Activated T-helper 1 cell treated with anti-CD3 and anti-CD28 coated beads, Interleukin-12 subunit alpha, Interleukin-12 subunit beta, Interleukin-2, Interleukin-4 antibody, amounts not matched to agents 30 ng/mL and 10 ng/mL and 1 ng/mL, durations not matched to agents 14 hours and 24 hours and 36 hours (primary cell): ENCODE results near the gene GDI2. TPM values are rescaled to one million over a fixed set of nuclear protein-coding genes. Genes with fewer than 3 reads are reported as not detected.
A peak's percentile ranks its signal among the peaks of the same experiment; 100 is the strongest.
"Not testable (repeated sequence)": the region's sequence is repeated elsewhere in the genome, so short reads cannot be mapped to it uniquely, and the experiment has no call there.

Experiments used
- DNase-seq: peaks from one replicate; pipeline ENCODE4 v3.0.0; 2021; ENCODE audit warnings: low spot score
- H3K27ac Mint-ChIP-seq: one replicate; pipeline ENCODE4 v1.8.0; 2021; ENCODE audit warnings: mild to moderate bottlenecking, mixed read lengths
- H3K27me3 Mint-ChIP-seq: one replicate; pipeline ENCODE4 v1.8.0; 2022; ENCODE audit warnings: mild to moderate bottlenecking, moderate library complexity, mixed read lengths; ENCODE audit not compliant: insufficient read depth
- H3K36me3 Mint-ChIP-seq: one replicate; pipeline ENCODE4 v1.8.0; 2021; ENCODE audit warnings: low read depth, mixed read lengths
- H3K4me1 Mint-ChIP-seq: one replicate; pipeline ENCODE4 v1.8.0; 2021; ENCODE audit warnings: low read depth, mixed read lengths
- H3K4me3 Mint-ChIP-seq: one replicate; pipeline ENCODE4 v1.8.0; 2021; ENCODE audit warnings: mild to moderate bottlenecking, moderate library complexity, mixed read lengths
- H3K9me3 Mint-ChIP-seq: one replicate; pipeline ENCODE4 v1.8.0; 2021; ENCODE audit warnings: mixed read lengths
- intact Hi-C: fragments of 100-400 bp; cut with micrococcal nuclease; formaldehyde crosslinking; loops from one replicate; pipeline ENCODE4 v1.15.1; 2024
- total RNA-seq: library from RNA; stranded (reverse); gene quantifications from 2 replicates; pipeline ENCODE4 v1.2.3, GENCODE V29; 2022

The GDI2 gene
- total RNA-seq, result 288 and 290 TPM in 2 replicates

DNA sequence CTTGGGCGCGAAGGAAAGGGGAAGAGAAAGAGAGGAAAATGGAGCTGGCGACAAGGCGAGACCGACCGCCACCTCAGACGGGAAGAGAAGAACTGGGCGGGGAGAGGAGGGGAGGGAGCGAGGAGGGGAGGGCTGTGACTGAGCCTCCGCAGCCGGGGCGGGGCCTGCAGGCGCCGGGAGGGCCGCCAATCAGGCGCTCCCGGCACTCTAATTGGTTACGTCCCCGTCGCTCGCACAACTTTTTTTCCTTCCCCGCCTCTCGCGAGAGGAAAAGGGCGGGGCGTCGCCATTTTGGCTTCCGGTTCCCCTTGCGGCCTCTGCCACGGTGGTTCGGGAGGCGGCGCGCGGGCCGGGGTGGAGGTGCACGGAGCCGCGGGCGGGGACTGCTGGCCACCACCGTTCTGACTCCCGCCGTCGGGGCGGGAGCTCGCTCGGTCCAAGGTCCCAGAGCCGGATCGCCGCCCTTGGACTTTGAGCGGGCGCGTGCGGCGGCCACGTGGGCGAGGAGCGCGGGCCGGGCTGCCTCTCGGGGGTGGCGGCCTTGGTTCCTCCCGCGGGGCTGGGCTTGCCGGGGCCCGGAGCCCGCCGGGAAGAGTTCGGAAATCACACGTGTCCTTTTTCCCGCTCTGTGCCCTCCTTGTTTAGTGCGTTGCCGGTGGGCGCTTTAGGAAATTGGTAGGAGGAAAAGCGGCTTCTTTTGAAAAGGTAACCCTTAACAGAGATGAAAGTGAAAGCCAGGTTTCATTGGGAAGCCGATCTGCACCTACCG, at the start of gene GDI2:
Gene GDI2, minus strand, starts transcription at position 94 of the 769 bp plus-strand sequence. CDS start 176 bp downstream, outside the sequence.
- H3K27ac Mint-ChIP-seq, result peak within 1 kb of the TSS; percentile 91
- H3K4me3 Mint-ChIP-seq, result peak within 1 kb of the TSS; percentile 95
- H3K4me1 Mint-ChIP-seq, result peaks cover 69% of the 10 kb centered on the region
- intact Hi-C loops, result loop anchor here (1.0 to 10.0 kb wide), 13 partner anchors 33 to 989 kb away; partner anchors contain the start of genes AKR1E2, FBH1, RBM17 and TASOR2
- H3K9me3 Mint-ChIP-seq, result no peaks in the 10 kb centered on the region
- peaks cover 20% of the 10 kb centered on the region for H3K36me3 Mint-ChIP-seq
- H3K27me3 Mint-ChIP-seq, result no peaks in the 10 kb centered on the region
- peak; percentile 97 for DNase-seq

GRCh38 chr10:5862360-5862961, 49.2 kb upstream of the GDI2 start:
- intact Hi-C loops, result no loop called here
- no peak overlapping the region for H3K4me3 Mint-ChIP-seq
- H3K9me3 Mint-ChIP-seq, result no peaks in the 10 kb centered on the region
- no peak overlapping the region for H3K27ac Mint-ChIP-seq
- H3K4me1 Mint-ChIP-seq, result peaks cover 10% of the 10 kb centered on the region
- no peaks in the 10 kb centered on the region for H3K36me3 Mint-ChIP-seq
- no peak for DNase-seq
- no peaks in the 10 kb centered on the region for H3K27me3 Mint-ChIP-seq

GRCh38 chr10:5860066-5860465, 46.8 kb upstream of the GDI2 start:
- Mint-ChIP-seq H3K36me3 (no peaks in the 10 kb centered on the region), H3K27me3 (peaks cover 2% of the 10 kb centered on the region), H3K4me1 (no peaks in the 10 kb centered on the region), H3K4me3 (no peak overlapping the region), H3K9me3 (no peaks in the 10 kb centered on the region), H3K27ac (no peak overlapping the region)
- DNase-seq, result no peak
- intact Hi-C loops, result no loop called here

GRCh38 chr10:5858811-5859210, 45.6 kb upstream of the GDI2 start:
- Mint-ChIP-seq H3K36me3 (no peaks in the 10 kb centered on the region), H3K27me3 (peaks cover 2% of the 10 kb centered on the region), H3K27ac (no peak overlapping the region), H3K9me3 (no peaks in the 10 kb centered on the region), H3K4me3 (no peak overlapping the region), H3K4me1 (no peaks in the 10 kb centered on the region)
- no peak for DNase-seq
- intact Hi-C loops, result no loop called here

GRCh38 chr10:5856701-5857004, 43.4 kb upstream of the GDI2 start:
- H3K27ac Mint-ChIP-seq, result no peak overlapping the region
- no peaks in the 10 kb centered on the region for H3K9me3 Mint-ChIP-seq
- H3K27me3 Mint-ChIP-seq, result peaks cover 2% of the 10 kb centered on the region
- no peaks in the 10 kb centered on the region for H3K36me3 Mint-ChIP-seq
- H3K4me1 Mint-ChIP-seq, result no peaks in the 10 kb centered on the region
- no peak for DNase-seq
- H3K4me3 Mint-ChIP-seq, result no peak overlapping the region
- intact Hi-C loops, result no loop called here

DNA sequence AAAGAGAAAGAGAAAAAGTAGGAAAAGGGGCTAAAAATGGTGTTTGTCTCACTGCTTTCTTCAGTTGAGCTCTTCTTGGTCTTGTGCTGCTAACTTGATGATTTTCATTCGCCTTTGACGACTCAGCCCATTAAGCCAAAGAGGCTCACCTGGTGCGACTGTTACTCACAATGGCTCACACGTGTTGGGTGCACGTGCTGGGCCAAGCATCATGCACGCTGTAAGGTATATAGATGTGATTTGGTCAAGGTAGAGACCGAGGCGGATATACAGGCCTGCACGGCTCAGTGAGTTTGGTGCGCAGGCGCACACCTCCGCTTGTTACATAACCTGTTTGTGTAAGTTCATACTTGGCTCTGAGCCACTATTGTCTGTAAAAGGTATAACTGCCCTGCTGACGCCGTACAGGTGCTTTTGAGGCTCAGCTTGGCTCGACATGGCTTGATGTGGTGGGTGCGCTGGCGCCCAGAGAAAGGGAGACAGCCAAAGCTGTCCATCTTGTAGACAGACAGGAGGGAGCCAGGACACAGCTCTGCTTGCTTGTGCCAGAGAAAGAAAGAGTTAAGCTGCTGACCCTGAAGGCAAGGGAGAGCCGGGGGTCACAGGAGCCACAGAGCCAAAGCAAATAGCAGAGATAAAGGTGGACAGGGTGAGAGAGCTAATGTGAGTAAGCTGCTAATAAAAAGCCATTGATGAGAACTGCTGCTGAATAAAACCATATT, 42.9 kb upstream of the GDI2 start:
- Mint-ChIP-seq H3K9me3 (no peaks in the 10 kb centered on the region), H3K4me3 (no peak overlapping the region), H3K36me3 (no peaks in the 10 kb centered on the region), H3K4me1 (no peaks in the 10 kb centered on the region), H3K27me3 (peaks cover 2% of the 10 kb centered on the region), H3K27ac (no peak overlapping the region)
- intact Hi-C loops, result no loop called here
- DNase-seq, result no peak

DNA sequence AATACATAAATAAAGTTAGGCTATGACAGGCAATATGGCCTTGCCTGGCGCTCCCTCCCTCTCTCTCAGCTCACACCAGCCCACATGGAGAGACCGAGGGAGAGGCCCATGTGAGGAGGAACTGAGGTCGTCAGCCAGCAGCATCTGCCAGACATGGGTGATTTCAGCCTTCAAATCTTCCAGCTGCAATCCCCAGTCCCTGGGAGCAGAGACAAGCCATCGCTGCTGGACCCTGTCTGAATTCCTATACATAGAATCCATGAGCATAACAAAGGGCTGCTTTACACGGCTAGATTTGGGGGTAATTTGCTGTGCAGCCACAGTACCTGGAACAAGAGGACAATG, 40.9 kb upstream of the GDI2 start:
- H3K27me3 Mint-ChIP-seq, result peaks cover 3% of the 10 kb centered on the region
- H3K36me3 Mint-ChIP-seq, result no peaks in the 10 kb centered on the region
- H3K9me3 Mint-ChIP-seq, result no peaks in the 10 kb centered on the region
- intact Hi-C loops, result no loop called here
- no peak for DNase-seq
- no peak overlapping the region for H3K27ac Mint-ChIP-seq
- H3K4me3 Mint-ChIP-seq, result no peak overlapping the region
- H3K4me1 Mint-ChIP-seq, result no peaks in the 10 kb centered on the region

- not testable (repeated sequence) for H3K27me3 Mint-ChIP-seq, H3K4me3 Mint-ChIP-seq, H3K9me3 Mint-ChIP-seq, H3K27ac Mint-ChIP-seq, DNase-seq, H3K36me3 Mint-ChIP-seq
- H3K4me1 Mint-ChIP-seq, result peaks cover 19% of the 10 kb centered on the region
- intact Hi-C loops, result loop anchor here (1.0 to 2.0 kb wide), 3 partner anchors 26 to 34 kb away; partner anchors contain the start of gene GDI2
Observed at GRCh38 chr10:5846667-5847066, 33.4 kb upstream of the GDI2 start.

DNA sequence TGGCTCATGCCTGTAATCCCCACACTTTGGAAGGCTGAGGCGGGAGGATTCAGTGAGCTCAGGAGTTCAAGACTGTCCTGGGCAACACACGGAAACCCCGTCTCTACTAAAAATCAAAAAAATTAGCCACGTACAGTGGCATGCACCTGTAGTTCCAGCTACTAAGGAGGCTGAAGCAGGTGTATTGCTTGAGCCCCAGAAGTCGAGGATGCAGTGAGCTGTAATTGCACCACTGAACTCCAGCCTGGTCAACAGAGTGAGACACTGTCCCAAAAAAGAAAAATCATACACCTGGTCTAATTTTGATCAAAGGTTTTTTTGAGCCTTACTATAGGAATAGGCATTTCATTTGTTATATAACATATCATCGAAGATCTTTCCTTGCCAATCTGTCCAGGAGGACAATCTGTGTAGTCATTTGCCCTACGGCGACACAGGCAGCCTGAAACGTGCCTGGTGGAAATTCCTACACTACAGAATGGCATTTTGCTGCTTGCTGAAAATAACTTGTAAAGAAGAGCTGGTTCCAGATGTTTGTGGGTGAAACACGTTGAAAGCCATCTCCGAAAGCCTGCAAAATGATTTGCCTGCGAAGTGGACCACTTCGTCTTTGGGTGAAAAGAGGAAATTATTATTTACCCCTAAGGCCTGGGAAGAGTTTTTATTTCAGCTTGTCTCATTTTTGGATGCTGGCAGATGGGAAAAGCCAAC, 31.3 kb upstream of the GDI2 start:
- Mint-ChIP-seq H3K27me3 (peaks cover 1% of the 10 kb centered on the region), H3K9me3 (no peaks in the 10 kb centered on the region), H3K4me1 (peaks cover 19% of the 10 kb centered on the region), H3K4me3 (no peak overlapping the region), H3K27ac (no peak overlapping the region), H3K36me3 (no peaks in the 10 kb centered on the region)
- DNase-seq, result no peak
- intact Hi-C loops, result no loop called here

- Mint-ChIP-seq H3K9me3 (no peaks in the 10 kb centered on the region), H3K4me3 (no peak overlapping the region), H3K27ac (peak overlapping the region; percentile 53), H3K27me3 (no peaks in the 10 kb centered on the region), H3K4me1 (peaks cover 19% of the 10 kb centered on the region), H3K36me3 (no peaks in the 10 kb centered on the region)
- intact Hi-C loops, result no loop called here
- no peak for DNase-seq
Observed at GRCh38 chr10:5843686-5844344, 30.6 kb upstream of the GDI2 start.

- intact Hi-C loops, result no loop called here
- Mint-ChIP-seq H3K27me3 (peaks cover 2% of the 10 kb centered on the region), H3K4me3 (no peak overlapping the region), H3K9me3 (no peaks in the 10 kb centered on the region), H3K4me1 (peaks cover 19% of the 10 kb centered on the region), H3K27ac (no peak overlapping the region), H3K36me3 (no peaks in the 10 kb centered on the region)
- no peak for DNase-seq
Observed at GRCh38 chr10:5841965-5842364, 28.7 kb upstream of the GDI2 start.
